Calu3 (cell line): Measurements from ENCODE around the gene ARHGEF11. TPM values are rescaled to one million over a fixed set of nuclear protein-coding genes. Genes with fewer than 3 reads are reported as not detected.

Experiments used
- BruUV-seq: library from RNA; stranded (reverse); fragments of 400-500 nt; replicated peaks from 2 replicates; lab custom pipeline; 2021; lab: Mats Ljungman, UMichigan
- CTCF ChIA-PET: fragments of 300-600 bp; sonication (Branson Sonifier 250); formaldehyde crosslinking; loops from one replicate; lab custom pipeline; 2022; ENCODE audit warnings: antibody characterized with exemption; lab: Charles Lee
- DNase-seq: peaks from one replicate; pipeline ENCODE4 v3.0.0; 2022
- H3K27ac Mint-ChIP-seq: one replicate; pipeline ENCODE4 v1.8.0; 2022; ENCODE audit warnings: mixed read lengths; ENCODE audit not compliant: unreplicated experiment
- H3K27me3 Mint-ChIP-seq: one replicate; pipeline ENCODE4 v1.8.0; 2022; ENCODE audit warnings: mixed read lengths; ENCODE audit not compliant: unreplicated experiment
- H3K36me3 Mint-ChIP-seq: one replicate; pipeline ENCODE4 v1.8.0; 2022; ENCODE audit warnings: mild to moderate bottlenecking, moderate library complexity, mixed read lengths; ENCODE audit not compliant: insufficient read depth, unreplicated experiment
- H3K4me1 Mint-ChIP-seq: one replicate; pipeline ENCODE4 v1.8.0; 2022; ENCODE audit warnings: mild to moderate bottlenecking, low read depth, mixed read lengths; ENCODE audit not compliant: unreplicated experiment
- H3K4me3 Mint-ChIP-seq: one replicate; pipeline ENCODE4 v1.8.0; 2022; ENCODE audit warnings: mild to moderate bottlenecking, low read depth, moderate library complexity, mixed read lengths; ENCODE audit not compliant: unreplicated experiment
- H3K9me3 Mint-ChIP-seq: one replicate; pipeline ENCODE4 v1.8.0; 2022; ENCODE audit warnings: low read depth, mixed read lengths; ENCODE audit not compliant: unreplicated experiment
- intact Hi-C: fragments of 100-400 bp; cut with micrococcal nuclease; formaldehyde crosslinking; loops from one replicate; pipeline ENCODE4 v1.10.0; 2022; ENCODE audit not compliant: unreplicated experiment
- total RNA-seq: library from RNA; stranded (reverse); gene quantifications from 2 replicates; pipeline ENCODE4 v1.2.3, GENCODE V29; 2022
- TF ChIP-seq, protein P1 (sequence below): fragments of 200-600 bp; IDR thresholded peaks from one replicate; pipeline ENCODE4 v1.8.0; 2022; ENCODE audit warnings: antibody characterized with exemption; ENCODE audit not compliant: unreplicated experiment

The ARHGEF11 gene
- total RNA-seq, 1 experiment from 2014 or later: 44.1 TPM

DNA sequence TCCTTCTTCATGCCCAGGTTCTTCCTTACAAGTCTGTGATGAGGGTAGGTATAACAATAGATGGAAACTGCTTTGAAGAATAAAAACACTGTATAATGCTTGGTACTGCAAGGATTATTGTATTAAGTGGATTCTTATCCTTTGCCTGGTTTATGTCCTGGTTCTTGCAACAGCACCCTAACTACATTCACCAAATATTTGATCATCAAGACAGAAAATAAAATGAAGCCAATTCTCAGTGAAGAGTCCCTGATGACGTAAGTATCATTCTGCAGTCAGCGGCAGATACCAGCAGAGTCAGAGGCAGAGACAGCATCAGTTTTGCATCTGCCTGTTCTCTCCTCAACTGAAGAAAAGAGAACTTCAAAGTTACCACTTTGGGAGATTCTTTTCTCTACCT, 19.7 kb downstream of the ARHGEF11 start:
- Mint-ChIP-seq H3K36me3 (no peaks in the 10 kb centered on the region), H3K27ac (no peak overlapping the region)

DNA sequence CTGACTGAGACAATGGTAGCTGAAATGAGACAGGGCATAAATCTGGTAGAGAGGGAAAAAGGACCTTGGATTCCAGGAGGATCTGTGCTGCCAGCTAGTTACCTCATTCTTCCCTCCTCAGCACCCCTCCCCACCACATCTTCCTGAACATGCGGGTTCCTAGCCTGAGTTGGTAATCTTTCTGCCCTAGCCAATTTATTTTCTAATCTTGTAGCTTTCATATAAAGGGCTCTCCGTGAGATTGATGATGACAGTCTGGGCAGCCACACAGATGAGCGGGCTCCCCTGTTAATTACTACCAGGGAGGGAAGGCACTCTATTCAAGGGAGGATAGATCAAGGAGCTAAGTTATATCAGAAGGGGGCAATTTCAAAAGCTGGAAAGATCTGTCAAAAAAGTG, 20.2 kb downstream of the ARHGEF11 start:
- CTCF ChIA-PET: interaction anchor here (0.6 kb wide), 1 partner anchor 49 kb away, joined by 10 read pairs; no protein-coding TSS in a partner anchor
- no TSS peak for BruUV-seq
- DNase-seq: no peak
- intact Hi-C loops: no loop called here
- Mint-ChIP-seq H3K27ac (no peak overlapping the region), H3K4me1 (no peaks in the 10 kb centered on the region), H3K36me3 (no peaks in the 10 kb centered on the region), H3K27me3 (no peaks in the 10 kb centered on the region), H3K4me3 (no peak overlapping the region), H3K9me3 (no peaks in the 10 kb centered on the region)
- TF ChIP-seq, protein P1, sequence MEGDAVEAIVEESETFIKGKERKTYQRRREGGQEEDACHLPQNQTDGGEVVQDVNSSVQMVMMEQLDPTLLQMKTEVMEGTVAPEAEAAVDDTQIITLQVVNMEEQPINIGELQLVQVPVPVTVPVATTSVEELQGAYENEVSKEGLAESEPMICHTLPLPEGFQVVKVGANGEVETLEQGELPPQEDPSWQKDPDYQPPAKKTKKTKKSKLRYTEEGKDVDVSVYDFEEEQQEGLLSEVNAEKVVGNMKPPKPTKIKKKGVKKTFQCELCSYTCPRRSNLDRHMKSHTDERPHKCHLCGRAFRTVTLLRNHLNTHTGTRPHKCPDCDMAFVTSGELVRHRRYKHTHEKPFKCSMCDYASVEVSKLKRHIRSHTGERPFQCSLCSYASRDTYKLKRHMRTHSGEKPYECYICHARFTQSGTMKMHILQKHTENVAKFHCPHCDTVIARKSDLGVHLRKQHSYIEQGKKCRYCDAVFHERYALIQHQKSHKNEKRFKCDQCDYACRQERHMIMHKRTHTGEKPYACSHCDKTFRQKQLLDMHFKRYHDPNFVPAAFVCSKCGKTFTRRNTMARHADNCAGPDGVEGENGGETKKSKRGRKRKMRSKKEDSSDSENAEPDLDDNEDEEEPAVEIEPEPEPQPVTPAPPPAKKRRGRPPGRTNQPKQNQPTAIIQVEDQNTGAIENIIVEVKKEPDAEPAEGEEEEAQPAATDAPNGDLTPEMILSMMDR: no peak

More for the DNA sequence above, 19.7 kb downstream of the ARHGEF11 start:
- Mint-ChIP-seq H3K9me3 (no peaks in the 10 kb centered on the region), H3K4me1 (no peaks in the 10 kb centered on the region), H3K27me3 (no peaks in the 10 kb centered on the region), H3K4me3 (no peak overlapping the region)
- TF ChIP-seq, protein P1: no peak
- no TSS peak for BruUV-seq
- DNase-seq: no peak
- intact Hi-C loops: no loop called here
- CTCF ChIA-PET: no interaction called here

DNA sequence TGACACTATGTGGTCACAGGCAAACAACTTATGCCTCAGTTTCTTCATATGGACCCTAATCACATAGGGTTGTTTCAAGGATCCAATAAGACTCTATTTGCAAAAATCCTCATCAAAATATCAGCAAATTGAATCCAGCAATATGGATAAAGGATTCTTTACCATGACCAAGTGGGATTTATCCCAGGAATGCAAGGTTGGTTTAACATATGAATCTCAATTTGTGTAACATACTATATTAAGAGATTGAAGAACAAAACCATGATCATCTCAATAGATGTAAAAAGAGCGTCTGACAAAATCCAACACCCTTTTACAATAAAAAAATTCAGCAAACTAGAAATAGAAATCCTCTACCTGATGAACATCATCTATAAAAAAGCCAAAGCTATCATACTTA, 23.9 kb downstream of the ARHGEF11 start:
- intact Hi-C loops: no loop called here
- CTCF ChIA-PET: no interaction called here
- Mint-ChIP-seq H3K9me3 (peaks cover 8% of the 10 kb centered on the region), H3K27ac (no peak overlapping the region), H3K4me3 (no peak overlapping the region), H3K36me3 (no peaks in the 10 kb centered on the region), H3K27me3 (no peaks in the 10 kb centered on the region), H3K4me1 (no peaks in the 10 kb centered on the region)
- DNase-seq: no peak
- no TSS peak for BruUV-seq
- TF ChIP-seq, protein P1: no peak

DNA sequence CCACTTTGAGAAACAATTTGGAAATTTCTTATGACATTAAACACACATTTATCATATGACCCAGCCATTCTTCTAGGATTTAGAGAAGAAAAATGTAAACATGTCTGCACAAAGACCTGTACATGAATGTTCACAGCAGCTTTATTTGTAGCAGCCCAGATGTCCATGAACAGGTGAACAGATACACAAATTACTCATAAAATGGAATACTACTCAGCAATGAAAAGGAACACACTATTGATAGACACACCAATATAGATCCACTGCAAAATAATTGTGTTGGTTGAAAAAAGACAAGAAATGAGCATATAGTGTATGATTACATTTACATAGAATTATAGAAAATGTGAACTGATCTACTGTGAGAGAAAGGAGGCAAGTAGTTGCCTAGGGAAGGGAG, 26.1 kb downstream of the ARHGEF11 start:
- Mint-ChIP-seq H3K27me3 (no peaks in the 10 kb centered on the region), H3K27ac (no peak overlapping the region), H3K4me3 (no peak overlapping the region), H3K4me1 (no peaks in the 10 kb centered on the region), H3K9me3 (peaks cover 8% of the 10 kb centered on the region), H3K36me3 (no peaks in the 10 kb centered on the region)
- intact Hi-C loops: no loop called here
- BruUV-seq: no TSS peak
- no peak for DNase-seq
- TF ChIP-seq, protein P1: no peak
- CTCF ChIA-PET: no interaction called here
